AML-193 (cell line): Measurements from ENCODE around the gene STK11.

Experiments
- DNase-seq, 2 experiments: peaks; one replicate each; lab custom pipeline; 2025; lab: John Stamatoyannopoulos, UW

STK11 gene

DNA sequence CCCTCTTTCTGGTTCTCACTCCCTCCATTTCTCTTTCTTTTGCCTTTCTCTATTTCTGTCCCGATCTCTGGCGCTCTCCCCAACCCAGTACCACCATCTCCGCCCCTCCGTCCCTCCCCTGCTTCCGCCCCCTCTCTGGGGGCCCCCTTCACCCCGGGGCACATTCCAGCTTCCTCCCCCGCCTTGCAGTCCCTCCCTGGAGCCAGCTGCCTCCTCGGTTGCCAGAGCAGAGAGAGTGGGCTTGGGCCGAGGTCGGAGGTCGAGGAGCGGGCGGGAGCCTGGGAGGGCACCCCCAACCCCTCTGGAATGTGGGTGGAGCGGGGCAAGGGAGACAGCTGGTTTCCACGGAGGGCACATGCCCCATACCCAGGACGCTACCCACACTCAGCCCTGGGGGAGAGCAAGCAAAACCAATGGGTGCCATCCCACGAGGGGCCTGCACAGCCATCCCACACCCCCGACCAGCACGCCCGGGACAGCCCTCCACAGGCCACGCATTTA, 57.1 kb downstream of the STK11 start:
- DNase-seq, result no peak

DNA sequence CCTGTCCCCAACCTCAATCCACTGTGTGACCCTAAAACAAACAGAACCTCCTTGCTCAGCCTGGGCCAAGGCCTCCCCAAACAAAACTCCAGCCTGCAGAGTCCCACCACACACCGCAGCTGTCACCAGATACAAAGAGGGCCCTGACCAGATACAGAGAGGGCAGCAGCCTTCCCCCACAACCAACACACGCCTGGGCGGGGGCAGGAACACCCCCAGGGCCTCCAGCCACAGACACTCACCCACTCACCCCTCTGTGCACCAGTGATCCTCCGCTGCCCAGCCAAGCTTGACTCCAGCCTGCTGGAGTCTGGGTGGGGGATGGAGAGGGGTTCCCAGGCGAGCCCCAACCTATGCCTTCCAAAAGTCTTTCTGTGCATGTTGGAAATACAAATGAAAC, 57.6 kb downstream of the STK11 start:
- no peak for DNase-seq

DNA sequence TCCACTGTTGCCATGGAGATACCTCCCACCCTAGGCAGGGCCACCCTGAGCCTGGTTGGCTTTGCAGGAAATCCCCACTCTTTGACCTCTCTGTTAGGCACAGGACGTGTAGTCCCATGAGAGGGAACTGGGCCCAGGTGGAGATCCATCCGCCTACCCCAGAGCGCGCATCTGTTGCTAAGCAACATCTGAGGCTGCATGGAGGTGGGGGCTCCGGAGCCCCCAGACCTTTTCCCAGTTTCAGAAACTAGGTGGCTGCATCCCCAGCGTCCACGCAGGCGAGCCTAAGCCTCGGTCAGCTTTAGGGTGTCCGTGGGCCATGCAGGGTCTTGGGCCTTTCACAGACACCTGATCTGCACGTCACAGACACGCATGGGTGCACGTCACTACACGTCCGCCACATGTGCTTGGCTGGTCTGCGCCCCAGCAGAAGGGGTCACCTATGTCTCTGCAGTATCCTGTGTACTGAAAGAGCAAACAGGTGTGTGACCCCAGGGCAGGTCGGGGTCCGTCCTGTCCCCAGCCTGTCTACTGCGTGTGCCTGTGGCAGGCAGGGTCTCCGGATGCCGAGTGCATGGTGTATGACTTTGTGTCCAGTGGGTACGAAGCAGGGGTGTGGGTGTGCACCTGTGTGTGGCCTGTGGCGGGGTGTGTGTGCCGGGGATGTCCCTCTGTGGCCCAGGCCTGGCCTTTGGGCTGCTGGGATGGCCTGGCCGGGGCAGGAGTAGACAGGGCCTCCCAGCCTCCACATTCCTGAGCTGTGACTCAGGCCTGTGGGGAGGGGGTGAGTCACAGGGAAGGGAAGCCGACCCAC, 59.4 kb downstream of the STK11 start:
- no peak for DNase-seq

- no peak for DNase-seq
These were observed 60.1 kb downstream of the STK11 start for GRCh38 chr19:1265615-1266128.

- peak; percentile 59 to 60 for DNase-seq
These were observed 60.7 kb downstream of the STK11 start for GRCh38 chr19:1266129-1266915.

- DNase-seq, result peak; percentile 15 to 33
These were observed 61.4 kb downstream of the STK11 start for GRCh38 chr19:1266916-1267476.

DNA sequence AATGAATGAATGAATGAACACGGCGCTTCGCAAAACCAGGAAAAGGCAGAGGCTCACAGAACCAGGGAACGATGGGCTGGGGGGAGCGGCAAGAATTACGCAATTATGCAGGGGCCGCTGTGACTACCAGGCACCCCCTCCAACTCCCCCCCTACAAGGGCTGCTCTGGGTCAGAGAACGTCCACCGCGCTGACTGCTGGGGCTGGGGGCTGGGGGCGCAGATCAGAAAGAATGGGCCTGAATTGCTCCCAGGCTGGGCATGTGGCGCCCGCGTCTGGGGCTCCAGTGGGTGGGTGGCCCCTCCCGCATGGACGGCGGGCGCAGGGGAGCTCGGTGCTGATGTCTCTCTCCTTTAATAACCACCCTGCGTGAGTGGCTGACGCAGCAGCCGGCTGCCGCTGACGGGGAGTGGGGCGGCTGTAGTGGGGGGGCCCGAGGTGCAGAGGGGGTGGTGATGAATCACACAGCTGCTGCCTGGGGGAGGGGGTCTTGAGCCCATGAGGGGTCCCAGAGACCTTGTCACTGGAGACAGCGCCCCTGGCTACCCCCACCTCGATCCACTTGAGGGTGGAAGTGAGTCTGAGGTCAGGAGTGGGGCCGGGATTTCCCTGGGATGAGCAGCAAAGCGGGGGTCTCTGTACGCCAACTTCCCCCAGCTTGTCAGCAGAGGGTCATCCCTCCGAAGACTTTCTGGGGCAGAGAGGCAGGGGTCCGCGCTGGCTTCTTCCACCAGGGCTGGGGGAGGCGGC, 62.1 kb downstream of the STK11 start:
- no peak for DNase-seq

DNA sequence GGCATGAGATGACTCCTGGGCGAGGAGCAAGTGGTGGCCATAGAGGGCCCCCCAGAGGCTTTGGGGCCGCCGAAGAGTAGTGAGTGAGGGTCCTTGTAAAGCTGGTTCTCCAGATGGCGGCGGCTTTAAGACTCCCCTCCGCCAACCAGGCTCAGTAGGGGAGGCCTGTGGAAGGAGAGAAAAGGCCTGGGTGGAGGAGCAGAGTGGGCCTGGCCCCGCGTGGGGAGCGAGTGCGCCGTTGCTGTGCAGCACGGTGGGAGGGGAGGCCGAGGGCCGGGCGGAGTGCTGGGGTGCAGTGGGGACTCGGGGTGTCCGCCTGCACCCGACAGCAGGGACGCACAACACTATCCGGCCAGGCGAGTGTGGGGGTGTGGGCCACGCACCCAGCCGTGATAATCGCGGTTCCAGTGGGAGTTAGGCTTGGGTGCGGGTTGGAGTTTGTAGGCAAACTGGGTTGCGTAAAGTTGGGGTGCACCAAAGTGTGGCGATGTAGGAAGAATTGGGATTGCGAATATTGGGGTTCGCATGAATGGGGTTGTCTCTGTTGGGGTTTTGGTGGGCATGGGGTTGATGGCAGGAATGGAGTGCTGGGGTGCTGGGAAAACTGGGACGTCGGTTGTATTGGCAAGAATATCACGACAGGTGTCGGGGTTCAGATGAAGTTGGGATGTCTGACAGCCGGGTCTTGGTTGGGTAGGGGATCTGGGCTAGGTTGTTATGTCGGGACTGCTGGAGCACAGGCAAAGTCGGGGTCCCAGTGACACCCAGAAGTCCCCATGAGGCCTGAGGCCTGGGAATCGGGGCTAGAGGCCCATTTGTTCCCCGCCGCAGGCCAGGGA, 62.9 kb downstream of the STK11 start:
- no peak for DNase-seq

- peak; percentile 94 to 95 for DNase-seq
These were observed 63.5 kb downstream of the STK11 start, which contains the start of gene CIRBP for GRCh38 chr19:1269065-1269477. Gene CIRBP (plus strand): TSS chr19:1269332. CDS start chr19:1270934, 1,602 bp downstream.

GRCh38 chr19:1269478-1270212, 64.1 kb downstream of the STK11 start:
- peak; percentile 60 to 68 for DNase-seq

DNA sequence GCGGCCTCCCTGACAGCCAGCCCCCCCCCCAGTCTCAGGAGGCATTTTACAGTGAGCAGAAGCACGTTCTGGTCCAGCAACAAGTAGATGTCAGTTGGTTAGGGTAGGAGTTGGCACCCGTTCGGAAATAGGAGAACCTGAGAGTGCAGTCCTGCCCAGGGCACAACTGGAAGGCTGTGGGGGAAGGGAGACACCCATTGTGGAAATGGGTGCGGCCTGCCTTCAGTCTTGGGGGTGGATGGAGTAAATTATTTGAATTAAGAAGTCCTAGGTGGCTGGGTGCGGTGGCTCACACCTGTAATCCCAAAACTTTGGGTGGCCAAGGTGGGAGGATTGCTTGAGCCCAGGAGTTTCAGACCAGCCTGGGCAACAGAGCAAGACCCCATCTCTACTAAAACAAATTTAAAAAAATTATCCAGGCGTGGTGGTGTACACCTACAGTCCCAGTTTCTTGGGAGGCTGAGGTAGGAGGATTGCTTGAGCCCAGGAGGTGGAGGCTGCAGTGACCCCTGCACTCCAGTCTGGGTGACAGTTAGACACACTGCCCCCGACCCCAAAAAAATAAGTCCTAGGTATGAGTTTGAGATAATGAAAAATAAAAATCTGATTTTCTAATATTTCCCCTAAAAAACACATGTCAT, 64.8 kb downstream of the STK11 start:
- DNase-seq, result no peak

- no peak for DNase-seq
These were observed 65.4 kb downstream of the STK11 start for GRCh38 chr19:1270854-1271527.

GRCh38 chr19:1271528-1272422, 66.2 kb downstream of the STK11 start:
- no peak for DNase-seq

DNA sequence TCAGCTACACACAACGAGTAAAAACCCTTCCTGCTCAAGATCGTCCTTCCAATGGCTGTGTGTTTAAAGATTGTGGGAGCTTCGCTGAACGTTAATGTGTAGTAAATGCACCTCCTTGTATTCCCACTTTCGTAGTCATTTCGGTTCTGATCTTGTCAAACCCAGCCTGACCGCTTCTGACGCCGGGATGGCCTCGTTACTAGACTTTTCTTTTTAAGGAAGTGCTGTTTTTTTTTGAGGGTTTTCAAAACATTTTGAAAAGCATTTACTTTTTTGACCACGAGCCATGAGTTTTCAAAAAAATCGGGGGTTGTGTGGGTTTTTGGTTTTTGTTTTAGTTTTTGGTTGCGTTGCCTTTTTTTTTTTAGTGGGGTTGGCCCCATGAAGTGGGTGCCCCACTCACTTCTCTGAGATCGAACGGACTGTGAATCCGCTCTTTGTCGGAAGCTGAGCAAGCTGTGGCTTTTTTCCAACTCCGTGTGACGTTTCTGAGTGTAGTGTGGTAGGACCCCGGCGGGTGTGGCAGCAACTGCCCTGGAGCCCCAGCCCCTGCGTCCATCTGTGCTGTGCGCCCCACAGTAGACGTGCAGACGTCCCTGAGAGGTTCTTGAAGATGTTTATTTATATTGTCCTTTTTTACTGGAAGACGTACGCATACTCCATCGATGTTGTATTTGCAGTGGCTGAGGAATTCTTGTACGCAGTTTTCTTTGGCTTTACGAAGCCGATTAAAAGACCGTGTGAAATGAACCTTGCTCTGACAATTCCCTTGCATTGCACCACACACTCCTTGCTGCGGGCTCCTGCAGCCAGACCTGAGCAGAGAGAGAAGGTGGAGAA, 67.1 kb downstream of the STK11 start:
- no peak for DNase-seq

DNA sequence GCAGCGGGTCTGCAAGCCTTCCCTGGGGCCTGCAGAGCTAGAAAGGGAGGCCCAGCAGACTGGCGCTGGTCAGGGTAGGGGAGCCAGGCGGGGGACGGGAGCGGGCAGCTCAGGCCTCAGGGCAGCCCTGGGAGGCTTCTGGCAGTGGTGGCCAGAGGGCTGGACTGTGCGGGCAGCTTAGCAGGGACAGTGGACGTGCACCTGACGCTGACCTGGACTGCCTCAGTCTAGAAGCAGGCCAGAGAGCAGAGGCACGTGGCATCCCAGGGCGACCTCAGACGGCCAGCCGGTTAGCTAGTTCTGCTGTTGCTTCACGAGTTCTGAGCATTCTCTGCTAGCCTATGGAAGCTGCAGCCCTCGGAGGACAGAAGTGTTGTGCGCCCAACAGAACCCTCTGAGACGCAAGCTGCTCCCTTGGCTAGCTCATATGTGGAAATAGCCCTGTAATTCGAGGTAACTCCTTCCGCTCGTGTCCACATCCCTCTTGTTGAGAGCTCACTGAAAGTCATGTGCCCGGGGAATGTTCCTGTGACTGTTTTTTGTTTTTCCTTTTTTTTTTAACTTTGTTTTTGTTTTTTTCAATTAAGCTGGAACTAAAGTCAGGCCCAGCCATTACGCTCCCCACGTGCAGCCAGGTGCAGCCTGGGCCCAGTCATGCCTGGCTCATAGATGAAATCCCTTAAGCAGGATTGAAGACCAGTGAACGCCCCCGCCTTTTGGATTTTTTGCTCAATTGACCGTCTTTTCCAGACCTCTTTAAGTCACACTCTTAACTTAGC, 67.9 kb downstream of the STK11 start:
- DNase-seq, result no peak
